ENCODE measurements around the gene NAV1.

DNA sequence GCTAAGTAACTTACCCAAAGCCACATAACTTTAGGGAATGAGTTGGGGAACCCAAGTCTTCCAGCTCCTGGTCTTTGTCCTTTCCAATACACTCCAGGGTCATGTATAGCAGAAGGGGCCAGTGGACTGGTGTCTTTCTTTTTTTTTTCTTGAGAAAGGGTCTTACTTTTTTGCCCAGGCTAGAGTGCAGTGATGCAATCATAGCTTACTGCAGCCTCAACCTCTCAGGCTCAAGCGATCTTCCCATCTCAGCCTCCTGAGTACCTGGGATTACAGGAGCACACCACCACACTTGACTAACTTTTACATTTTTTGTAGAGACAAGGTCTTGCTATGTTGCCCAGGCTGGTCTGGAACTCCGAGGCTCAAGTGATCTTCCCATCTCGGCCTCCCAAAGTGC is 12.2 kb downstream of the NAV1 start:
- TF ChIP-seq, protein P1, sequence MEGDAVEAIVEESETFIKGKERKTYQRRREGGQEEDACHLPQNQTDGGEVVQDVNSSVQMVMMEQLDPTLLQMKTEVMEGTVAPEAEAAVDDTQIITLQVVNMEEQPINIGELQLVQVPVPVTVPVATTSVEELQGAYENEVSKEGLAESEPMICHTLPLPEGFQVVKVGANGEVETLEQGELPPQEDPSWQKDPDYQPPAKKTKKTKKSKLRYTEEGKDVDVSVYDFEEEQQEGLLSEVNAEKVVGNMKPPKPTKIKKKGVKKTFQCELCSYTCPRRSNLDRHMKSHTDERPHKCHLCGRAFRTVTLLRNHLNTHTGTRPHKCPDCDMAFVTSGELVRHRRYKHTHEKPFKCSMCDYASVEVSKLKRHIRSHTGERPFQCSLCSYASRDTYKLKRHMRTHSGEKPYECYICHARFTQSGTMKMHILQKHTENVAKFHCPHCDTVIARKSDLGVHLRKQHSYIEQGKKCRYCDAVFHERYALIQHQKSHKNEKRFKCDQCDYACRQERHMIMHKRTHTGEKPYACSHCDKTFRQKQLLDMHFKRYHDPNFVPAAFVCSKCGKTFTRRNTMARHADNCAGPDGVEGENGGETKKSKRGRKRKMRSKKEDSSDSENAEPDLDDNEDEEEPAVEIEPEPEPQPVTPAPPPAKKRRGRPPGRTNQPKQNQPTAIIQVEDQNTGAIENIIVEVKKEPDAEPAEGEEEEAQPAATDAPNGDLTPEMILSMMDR (IDR thresholded peaks at IDR 0.05): no peak
- no peak for TF ChIP-seq POLR2A (IDR thresholded peaks at IDR 0.05; ENCODE audit: low read length)
- no peak for TF ChIP-seq SMC3 (IDR thresholded peaks at IDR 0.05)
- TF ChIP-seq, protein P2, sequence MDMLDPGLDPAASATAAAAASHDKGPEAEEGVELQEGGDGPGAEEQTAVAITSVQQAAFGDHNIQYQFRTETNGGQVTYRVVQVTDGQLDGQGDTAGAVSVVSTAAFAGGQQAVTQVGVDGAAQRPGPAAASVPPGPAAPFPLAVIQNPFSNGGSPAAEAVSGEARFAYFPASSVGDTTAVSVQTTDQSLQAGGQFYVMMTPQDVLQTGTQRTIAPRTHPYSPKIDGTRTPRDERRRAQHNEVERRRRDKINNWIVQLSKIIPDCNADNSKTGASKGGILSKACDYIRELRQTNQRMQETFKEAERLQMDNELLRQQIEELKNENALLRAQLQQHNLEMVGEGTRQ (IDR thresholded peaks at IDR 0.05): no peak
- no peak for TF ChIP-seq RAD21 (conservative IDR thresholded peaks at IDR 0.05 in 1 of 2, IDR thresholded peaks at IDR 0.05 in 1 of 2)
- TF ChIP-seq, protein P3, sequence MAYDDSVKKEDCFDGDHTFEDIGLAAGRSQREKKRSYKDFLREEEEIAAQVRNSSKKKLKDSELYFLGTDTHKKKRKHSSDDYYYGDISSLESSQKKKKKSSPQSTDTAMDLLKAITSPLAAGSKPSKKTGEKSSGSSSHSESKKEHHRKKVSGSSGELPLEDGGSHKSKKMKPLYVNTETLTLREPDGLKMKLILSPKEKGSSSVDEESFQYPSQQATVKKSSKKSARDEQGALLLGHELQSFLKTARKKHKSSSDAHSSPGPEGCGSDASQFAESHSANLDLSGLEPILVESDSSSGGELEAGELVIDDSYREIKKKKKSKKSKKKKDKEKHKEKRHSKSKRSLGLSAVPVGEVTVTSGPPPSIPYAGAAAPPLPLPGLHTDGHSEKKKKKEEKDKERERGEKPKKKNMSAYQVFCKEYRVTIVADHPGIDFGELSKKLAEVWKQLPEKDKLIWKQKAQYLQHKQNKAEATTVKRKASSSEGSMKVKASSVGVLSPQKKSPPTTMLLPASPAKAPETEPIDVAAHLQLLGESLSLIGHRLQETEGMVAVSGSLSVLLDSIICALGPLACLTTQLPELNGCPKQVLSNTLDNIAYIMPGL (CRISPR knock-in tag; IDR thresholded peaks at IDR 0.05; ENCODE audit: borderline replicate concordance): no peak
- no peak for TF ChIP-seq NPAS2 (CRISPR knock-in tag; IDR thresholded peaks at IDR 0.05; ENCODE audit: borderline replicate concordance)
- no peak for TF ChIP-seq MAFK (IDR thresholded peaks at IDR 0.05; ENCODE audit: partially characterized antibody)
- TF ChIP-seq EP300 (IDR thresholded peaks at IDR 0.05): no peak
- no peak for TF ChIP-seq TP53 (CRISPR knock-in tag; IDR thresholded peaks at IDR 0.05)
- TF ChIP-seq, protein P4, sequence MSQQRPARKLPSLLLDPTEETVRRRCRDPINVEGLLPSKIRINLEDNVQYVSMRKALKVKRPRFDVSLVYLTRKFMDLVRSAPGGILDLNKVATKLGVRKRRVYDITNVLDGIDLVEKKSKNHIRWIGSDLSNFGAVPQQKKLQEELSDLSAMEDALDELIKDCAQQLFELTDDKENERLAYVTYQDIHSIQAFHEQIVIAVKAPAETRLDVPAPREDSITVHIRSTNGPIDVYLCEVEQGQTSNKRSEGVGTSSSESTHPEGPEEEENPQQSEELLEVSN (IDR thresholded peaks at IDR 0.05; ENCODE audit: borderline replicate concordance, low read depth): no peak
- TF ChIP-seq, protein P5, sequence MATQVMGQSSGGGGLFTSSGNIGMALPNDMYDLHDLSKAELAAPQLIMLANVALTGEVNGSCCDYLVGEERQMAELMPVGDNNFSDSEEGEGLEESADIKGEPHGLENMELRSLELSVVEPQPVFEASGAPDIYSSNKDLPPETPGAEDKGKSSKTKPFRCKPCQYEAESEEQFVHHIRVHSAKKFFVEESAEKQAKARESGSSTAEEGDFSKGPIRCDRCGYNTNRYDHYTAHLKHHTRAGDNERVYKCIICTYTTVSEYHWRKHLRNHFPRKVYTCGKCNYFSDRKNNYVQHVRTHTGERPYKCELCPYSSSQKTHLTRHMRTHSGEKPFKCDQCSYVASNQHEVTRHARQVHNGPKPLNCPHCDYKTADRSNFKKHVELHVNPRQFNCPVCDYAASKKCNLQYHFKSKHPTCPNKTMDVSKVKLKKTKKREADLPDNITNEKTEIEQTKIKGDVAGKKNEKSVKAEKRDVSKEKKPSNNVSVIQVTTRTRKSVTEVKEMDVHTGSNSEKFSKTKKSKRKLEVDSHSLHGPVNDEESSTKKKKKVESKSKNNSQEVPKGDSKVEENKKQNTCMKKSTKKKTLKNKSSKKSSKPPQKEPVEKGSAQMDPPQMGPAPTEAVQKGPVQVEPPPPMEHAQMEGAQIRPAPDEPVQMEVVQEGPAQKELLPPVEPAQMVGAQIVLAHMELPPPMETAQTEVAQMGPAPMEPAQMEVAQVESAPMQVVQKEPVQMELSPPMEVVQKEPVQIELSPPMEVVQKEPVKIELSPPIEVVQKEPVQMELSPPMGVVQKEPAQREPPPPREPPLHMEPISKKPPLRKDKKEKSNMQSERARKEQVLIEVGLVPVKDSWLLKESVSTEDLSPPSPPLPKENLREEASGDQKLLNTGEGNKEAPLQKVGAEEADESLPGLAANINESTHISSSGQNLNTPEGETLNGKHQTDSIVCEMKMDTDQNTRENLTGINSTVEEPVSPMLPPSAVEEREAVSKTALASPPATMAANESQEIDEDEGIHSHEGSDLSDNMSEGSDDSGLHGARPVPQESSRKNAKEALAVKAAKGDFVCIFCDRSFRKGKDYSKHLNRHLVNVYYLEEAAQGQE (IDR thresholded peaks at IDR 0.05): no peak
